NCI-H82 (cell line): ENCODE measurements around the gene NXF2.
"Not testable (repeated sequence)": the region's sequence is repeated elsewhere in the genome, so short reads cannot be mapped to it uniquely, and the experiment has no call there.

Experiments
- DNase-seq: peaks from one replicate; lab custom pipeline; 2025; lab: John Stamatoyannopoulos, UW

The NXF2 gene, protein sequence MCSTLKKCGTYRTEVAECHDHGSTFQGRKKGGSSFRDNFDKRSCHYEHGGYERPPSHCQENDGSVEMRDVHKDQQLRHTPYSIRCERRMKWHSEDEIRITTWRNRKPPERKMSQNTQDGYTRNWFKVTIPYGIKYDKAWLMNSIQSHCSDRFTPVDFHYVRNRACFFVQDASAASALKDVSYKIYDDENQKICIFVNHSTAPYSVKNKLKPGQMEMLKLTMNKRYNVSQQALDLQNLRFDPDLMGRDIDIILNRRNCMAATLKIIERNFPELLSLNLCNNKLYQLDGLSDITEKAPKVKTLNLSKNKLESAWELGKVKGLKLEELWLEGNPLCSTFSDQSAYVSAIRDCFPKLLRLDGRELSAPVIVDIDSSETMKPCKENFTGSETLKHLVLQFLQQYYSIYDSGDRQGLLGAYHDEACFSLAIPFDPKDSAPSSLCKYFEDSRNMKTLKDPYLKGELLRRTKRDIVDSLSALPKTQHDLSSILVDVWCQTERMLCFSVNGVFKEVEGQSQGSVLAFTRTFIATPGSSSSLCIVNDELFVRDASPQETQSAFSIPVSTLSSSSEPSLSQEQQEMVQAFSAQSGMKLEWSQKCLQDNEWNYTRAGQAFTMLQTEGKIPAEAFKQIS

DNA sequence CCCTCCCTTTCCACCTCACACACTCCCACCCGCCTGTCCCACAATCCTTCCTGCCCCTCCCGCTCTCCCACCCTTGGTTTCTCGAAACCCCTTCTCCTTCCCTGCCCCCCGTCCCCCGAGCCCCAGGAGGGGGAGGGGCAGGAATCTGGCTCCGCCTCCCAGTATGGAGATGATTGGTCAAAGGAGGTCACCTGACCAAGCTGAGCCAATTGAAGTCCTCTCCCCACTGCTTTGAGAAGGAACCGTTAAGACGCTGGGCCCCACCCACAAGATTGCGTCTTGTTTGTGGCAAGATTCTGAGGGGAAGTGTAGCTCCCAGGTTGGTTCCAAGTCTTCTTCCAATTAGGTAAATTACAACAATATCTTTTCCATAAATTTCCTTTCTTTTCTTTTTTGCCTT, at the start of gene NXF2:
NXF2 (plus strand) TSS at position 275 of the 400 bp plus-strand sequence. CDS start 59,912 bp downstream, outside the sequence.
- not testable (repeated sequence) for DNase-seq

DNA sequence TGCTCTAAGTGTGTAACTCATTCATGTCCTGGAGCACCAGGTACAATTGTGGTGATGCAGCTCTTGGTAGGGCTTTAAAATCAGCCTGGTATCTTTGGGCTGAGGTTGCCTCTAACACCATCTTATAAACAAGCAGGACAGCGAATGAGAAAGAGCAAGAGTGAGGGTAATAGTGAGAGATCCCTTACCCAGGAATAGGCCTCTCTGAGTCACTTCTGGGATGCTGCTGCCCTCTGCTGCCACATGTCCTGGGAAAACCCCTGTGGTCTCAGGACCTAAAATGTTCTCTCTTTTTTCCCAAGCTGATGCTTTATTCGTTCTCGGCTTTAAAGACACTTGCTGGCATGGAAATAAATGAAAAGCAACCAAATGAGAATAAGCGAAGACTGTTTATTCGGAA, 39.0 kb upstream of the NXF2 start:
- DNase-seq = not testable (repeated sequence)

DNA sequence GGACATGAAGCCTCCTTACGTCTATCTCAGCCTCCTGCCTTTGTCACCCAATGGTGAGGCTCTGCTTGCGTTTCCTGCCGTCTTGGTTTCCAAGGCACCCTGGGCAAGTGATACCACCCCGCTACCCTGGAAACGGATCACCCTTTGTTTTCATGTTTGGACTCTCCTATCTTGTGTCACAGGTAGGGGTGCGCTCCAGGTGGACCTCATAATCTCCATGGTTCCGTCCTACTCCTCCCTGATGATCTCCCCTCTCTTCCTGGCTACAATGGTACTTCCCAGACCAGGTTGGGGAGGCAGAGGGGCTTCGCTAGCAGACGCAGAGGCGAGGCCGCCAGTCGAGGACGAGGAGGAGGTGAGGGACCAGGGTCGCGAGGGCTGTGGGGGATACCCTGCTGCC, 32.0 kb upstream of the NXF2 start, which contains the start of gene TCP11X1:
TCP11X1 (plus strand) TSS at position 316 of the 400 bp plus-strand sequence.
- not testable (repeated sequence) for DNase-seq

DNA sequence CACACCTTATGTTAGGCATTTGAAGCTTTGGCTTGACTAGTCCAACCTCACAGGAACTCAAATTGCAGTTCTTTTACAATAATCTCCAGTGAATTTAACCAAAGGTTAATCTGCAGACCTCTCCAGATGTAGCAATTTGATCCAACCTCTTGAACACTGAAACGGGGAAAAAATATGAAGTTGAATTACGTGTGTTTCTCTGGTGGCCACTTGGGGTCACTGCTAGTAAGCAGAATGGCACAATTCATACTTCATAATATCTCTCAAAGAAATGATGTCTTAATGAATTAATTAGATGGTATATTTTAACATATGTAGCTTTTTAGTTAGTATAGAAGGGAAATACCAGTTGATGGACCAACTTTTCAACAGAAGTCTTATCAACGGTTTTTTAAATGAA, 30.5 kb upstream of the NXF2 start:
- not testable (repeated sequence) for DNase-seq

DNA sequence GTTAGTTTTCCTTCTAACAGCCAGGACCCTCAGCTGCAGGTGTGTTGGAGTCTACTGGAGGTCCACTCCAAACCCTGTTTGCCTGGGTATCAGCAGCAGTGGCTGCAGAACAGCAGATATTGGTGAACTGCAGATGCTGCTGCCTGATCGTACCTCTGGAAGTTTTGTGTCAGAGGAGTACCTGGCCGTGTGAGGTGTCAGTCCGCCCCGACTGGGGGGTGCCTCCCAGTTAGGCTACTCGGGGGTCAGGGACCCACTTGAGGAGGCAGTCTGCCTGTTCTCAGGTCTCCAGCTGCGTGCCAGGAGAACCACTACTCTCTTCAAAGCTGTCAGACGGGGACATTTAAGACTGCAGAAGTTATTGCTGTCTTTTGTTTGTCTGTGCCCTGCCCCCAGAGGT, 11.3 kb upstream of the NXF2 start:
- DNase-seq = not testable (repeated sequence)

DNA sequence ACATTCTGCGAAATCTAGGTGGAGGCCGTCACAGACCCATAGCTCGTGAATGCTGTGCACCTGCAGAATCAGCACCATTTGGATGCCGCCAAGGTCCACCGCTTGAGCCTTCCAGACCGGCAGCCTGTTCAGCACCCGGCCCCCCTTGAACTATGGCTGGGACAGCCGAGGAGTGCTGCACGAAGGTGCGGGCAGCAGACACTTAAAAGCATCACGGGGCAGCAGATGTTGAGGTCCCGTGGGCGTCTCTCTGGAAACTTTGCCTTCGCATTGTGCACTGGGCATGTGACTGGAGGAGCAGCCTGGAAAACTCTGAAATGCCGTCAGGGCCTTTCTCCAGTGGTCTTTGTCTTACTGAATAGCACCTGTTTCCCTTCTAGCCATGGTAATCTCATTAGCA, 6.7 kb upstream of the NXF2 start:
- DNase-seq = not testable (repeated sequence)

DNA sequence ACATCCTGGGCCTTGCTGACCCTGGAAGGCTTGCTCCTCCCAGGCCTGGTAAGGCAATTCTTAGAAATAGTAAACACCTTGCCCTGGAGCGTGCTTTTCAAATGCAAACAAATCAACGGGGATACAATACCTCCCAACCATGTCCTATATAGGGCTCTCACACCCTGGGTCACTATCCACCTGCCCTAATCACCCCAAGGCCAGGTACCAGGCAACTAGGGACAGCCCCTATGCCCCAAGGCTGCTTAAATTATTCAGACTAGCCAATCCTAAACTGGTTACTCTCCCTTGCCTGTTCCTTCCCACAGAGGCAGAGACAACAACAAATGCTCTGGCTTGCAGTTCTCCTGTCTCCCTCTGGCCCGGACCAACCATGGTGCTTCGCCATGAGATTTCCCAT, 25.3 kb downstream of the NXF2 start:
- DNase-seq = not testable (repeated sequence)

DNA sequence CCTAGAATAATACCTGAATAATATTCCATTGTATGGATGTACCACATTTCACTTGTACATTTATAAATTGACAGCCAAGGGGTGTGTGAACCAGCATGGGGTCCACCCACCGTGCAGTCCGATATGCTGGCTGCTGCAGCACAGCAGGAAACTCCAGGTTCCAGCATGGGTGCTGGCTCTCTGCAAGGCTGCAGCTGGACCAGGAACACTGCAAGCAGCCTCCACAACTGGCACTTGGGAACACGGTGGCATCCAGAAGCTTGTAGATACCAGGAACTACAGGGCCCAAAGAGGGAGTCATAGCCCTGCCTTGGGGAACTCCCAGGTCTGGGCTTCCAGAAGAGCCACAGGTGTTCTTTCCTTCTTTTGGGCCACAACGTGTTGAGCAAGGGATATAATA, 91.2 kb downstream of the NXF2 start:
- no peak for DNase-seq

DNA sequence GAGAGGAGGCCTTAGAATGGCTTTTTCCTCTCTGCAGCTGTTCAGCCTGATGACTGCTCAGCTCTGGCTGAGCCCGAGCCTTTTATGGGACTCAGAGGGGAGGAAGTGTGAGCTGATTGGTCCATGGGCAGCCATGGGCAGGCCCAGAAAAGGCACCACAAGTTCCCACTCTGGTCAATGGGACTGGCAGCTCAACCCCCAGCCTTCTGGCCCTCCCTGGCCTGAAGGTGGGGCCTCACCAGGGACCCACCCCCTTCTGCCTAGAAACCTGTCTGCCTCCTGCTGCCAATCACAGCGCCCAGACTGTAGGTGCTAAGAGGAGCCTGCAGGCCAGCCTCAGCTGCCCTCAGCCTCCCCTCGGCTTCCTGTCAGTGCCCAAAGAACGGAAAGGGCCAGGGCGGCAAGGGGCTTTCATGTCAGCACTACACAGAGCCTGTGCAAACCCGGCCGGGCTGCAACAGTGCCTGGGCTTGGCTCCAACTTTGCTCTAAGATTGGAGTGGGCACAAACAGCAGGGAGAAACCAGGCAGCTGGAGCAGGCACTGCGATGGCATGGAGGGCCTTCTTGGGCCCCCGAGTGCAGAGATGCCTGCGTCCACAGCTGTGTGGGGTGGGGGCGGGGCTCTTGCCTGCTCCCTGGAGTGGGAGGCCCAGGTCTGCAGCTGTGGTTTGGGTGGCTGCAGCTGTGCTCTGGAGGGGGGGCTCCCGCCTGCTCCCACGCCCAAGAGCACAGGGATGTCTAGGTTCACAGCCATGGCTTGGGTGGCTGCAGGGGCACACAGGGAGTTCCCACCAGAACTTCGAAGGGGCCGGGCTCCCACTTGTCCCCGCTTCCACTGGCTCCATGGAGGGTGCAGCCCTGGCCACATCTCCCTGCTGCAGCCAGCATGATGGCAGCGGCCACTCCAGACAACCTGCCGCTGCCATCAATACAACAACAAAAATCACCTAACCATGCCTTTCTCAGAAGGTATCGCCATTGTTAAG, 92.6 kb downstream of the NXF2 start:
- no peak for DNase-seq

DNA sequence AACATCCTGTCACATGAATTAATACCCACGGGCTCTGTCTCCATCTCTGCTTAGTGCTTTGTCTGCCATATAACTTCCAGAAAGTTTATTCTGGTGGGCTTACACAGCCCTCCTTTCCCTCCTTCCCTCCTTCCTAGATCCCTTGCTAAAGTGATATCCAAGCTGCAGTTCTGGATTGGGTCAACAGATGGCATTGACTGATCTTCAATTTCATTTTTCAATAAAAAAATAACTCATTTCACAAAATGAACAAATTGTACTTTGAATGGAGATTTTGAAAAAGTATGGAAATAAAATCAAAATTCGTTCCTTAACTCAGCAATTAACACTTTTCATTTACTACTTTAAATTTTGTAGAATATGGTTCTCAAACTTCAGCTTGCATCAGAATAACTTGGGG, 94.9 kb downstream of the NXF2 start:
- DNase-seq = no peak

DNA sequence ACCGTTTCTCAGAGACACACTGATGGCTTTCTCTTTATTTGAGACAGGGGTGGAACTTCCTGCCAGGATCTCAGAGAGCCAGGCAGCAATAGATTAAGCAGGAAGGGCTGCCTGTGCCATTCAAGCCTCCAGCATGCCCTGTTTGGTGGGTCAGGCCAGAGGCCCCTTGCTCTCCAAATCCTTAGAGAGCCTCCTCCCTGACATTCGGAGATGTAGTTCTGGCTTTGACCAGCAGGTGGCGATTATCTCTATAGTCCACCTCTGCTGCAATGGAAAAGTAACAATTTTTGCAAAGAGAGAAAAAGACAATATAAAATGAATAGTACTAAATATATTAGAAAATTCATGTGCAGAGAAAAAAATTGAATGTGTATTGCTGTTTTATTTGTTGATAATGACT, 98.9 kb downstream of the NXF2 start:
- no peak for DNase-seq
